GM12878 (cell line): Measurements from ENCODE around the gene LRP1B. TPM values are rescaled to one million over a fixed set of nuclear protein-coding genes. Genes with fewer than 3 reads are reported as not detected.

Source experiments
- ATAC-seq: fragments of 200-7000 bp; cut with Tn5 transposase; 3 replicates; pipeline ENCODE4 v1.9.1; 2020; ENCODE audit warnings: mild to moderate bottlenecking, moderate library complexity
- BruUV-seq: library from RNA; stranded (reverse); fragments of 400-500 nt; replicated peaks from 2 replicates; lab custom pipeline; 2021; lab: Mats Ljungman, UMichigan
- CTCF ChIA-PET: fragments of 300-600 bp; sonication (Branson Sonifier 250); formaldehyde crosslinking; extraction: SDS; loops from one replicate; lab custom pipeline; 2021; ENCODE audit warnings: inconsistent platforms; lab: Yijun Ruan, JAX
- POLR2A ChIA-PET: fragments of 350-600 bp; formaldehyde crosslinking; extraction: SDS; loops from one replicate; lab custom pipeline; 2021; ENCODE audit warnings: inconsistent platforms; lab: Charles Lee
- RAD21 ChIA-PET: fragments of 300-600 bp; sonication (Branson Sonifier 250); formaldehyde crosslinking; loops from one replicate; lab custom pipeline; 2023; ENCODE audit warnings: antibody characterized with exemption; ENCODE audit not compliant: unreplicated experiment; lab: Charles Lee
- SMC1A ChIA-PET: fragments of 300-600 bp; sonication (Branson Sonifier 250); formaldehyde crosslinking; loops from one replicate; lab custom pipeline; 2023; ENCODE audit not compliant: unreplicated experiment, uncharacterized antibody; lab: Charles Lee
- DNase-seq: peaks from one replicate; pipeline ENCODE4 v3.0.0-alpha.2; 2011; ENCODE audit warnings: low read depth, low spot score
- FAIRE-seq: peaks from 3 replicates; lab custom pipeline; 2011; peaks lifted over from hg19 to GRCh38; lab: Jason Lieb, UNC
- H2AFZ ChIP-seq: 2 replicates; pipeline ENCODE4 v1.6.0; 2011; ENCODE audit warnings: low read depth, low read length, control low read depth; ENCODE audit not compliant: control insufficient read depth
- H3K27ac ChIP-seq: 2 replicates; pipeline ENCODE4 v1.5.1; 2011; ENCODE audit warnings: control low read depth; ENCODE audit not compliant: control insufficient read depth, insufficient read depth
- H3K27me3 ChIP-seq, 2 experiments: replicated peaks in 1 of 2; 2 replicates each; pipeline versions ENCODE4 v1.6.0 to v1.6.1; 2011; ENCODE audit warnings: low read length in 1 of 2; ENCODE audit not compliant: control insufficient read depth in 2 of 2, insufficient read depth in 2 of 2
- H3K36me3 ChIP-seq, 2 experiments: 2 replicates each; pipeline ENCODE4 v1.5.1; 2011; ENCODE audit warnings: low read length in 1 of 2; ENCODE audit not compliant: control insufficient read depth in 2 of 2, insufficient read depth in 2 of 2
- H3K4me1 ChIP-seq: 2 replicates; pipeline ENCODE4 v1.6.1; 2011; ENCODE audit warnings: mild to moderate bottlenecking, low read length, moderate library complexity, mixed read lengths; ENCODE audit not compliant: control insufficient read depth, insufficient read depth
- H3K4me2 ChIP-seq: 2 replicates; pipeline ENCODE4 v1.6.0; 2011; ENCODE audit warnings: control low read depth; ENCODE audit not compliant: control insufficient read depth, insufficient read depth
- H3K4me3 ChIP-seq: fragments of 200-600 bp; sonication (generic); 2 replicates; pipeline ENCODE4 v1.5.1; 2016
- H3K79me2 ChIP-seq: 2 replicates; pipeline ENCODE4 v1.6.0; 2011; ENCODE audit warnings: low read length; ENCODE audit not compliant: control insufficient read depth, insufficient read depth
- H3K9ac ChIP-seq: 2 replicates; pipeline ENCODE4 v1.8.0; 2011; ENCODE audit warnings: low read length, control low read depth, mixed read lengths; ENCODE audit not compliant: control insufficient read depth, insufficient read depth
- H3K9me3 ChIP-seq: replicated peaks from 3 replicates; pipeline ENCODE4 v1.5.1; 2011; ENCODE audit warnings: mild to moderate bottlenecking, low read length; ENCODE audit not compliant: control insufficient read depth, insufficient read depth
- H4K20me1 ChIP-seq: 2 replicates; pipeline ENCODE4 v1.6.0; 2011; ENCODE audit not compliant: control insufficient read depth, insufficient read depth
- ATF3 ChIP-seq: IDR thresholded peaks from 2 replicates; pipeline ENCODE4 v1.6.1; 2011; ENCODE audit warnings: low read depth, mild to moderate bottlenecking, low read length, moderate library complexity, borderline replicate concordance; ENCODE audit errors: extremely low read depth
- CHD4 ChIP-seq: fragments of 200-600 bp; sonication (generic); IDR thresholded peaks from 2 replicates; pipeline ENCODE4 v1.6.1; 2016; ENCODE audit warnings: mild to moderate bottlenecking
- EED ChIP-seq: sonication (generic); IDR thresholded peaks from 2 replicates; pipeline ENCODE4 v1.6.1; 2016; ENCODE audit warnings: antibody characterized with exemption, low read depth
- LARP7 ChIP-seq: fragments of 450-650 bp; IDR thresholded peaks from 2 replicates; pipeline ENCODE4 v1.6.1; 2017; ENCODE audit warnings: mild to moderate bottlenecking
- RB1 ChIP-seq: fragments of 450-650 bp; formaldehyde crosslinking; IDR thresholded peaks from 2 replicates; pipeline ENCODE4 v1.6.1; 2017; ENCODE audit warnings: mild to moderate bottlenecking, borderline replicate concordance
- RELB ChIP-seq: fragments of 450-650 bp; IDR thresholded peaks from 2 replicates; pipeline ENCODE4 v1.6.1; 2017; ENCODE audit warnings: low read depth, mild to moderate bottlenecking, moderate library complexity
- SMAD1 ChIP-seq: fragments of 450-650 bp; IDR thresholded peaks from 2 replicates; pipeline ENCODE4 v1.6.1; 2018; ENCODE audit warnings: mild to moderate bottlenecking, low read depth; ENCODE audit not compliant: partially characterized antibody
- SRF ChIP-seq, 2 experiments: IDR thresholded peaks; 2 replicates each; pipeline ENCODE4 v1.6.1; 2011; ENCODE audit warnings: low read depth in 2 of 2, low read length in 2 of 2, mild to moderate bottlenecking in 1 of 2, moderate library complexity in 1 of 2
- STAT3 ChIP-seq: IDR thresholded peaks from 2 replicates; pipeline ENCODE4 v1.6.1; 2011; ENCODE audit warnings: low read depth, low read length, improper control_type of control experiment
- YBX1 ChIP-seq: fragments of 450-650 bp; IDR thresholded peaks from 2 replicates; pipeline ENCODE4 v1.6.1; 2016; ENCODE audit warnings: antibody characterized with exemption
- ZBTB40 ChIP-seq: fragments of 450-650 bp; IDR thresholded peaks from 2 replicates; pipeline ENCODE4 v1.6.1; 2016; ENCODE audit warnings: mild to moderate bottlenecking, moderate library complexity, borderline replicate concordance
- ZNF384 ChIP-seq: IDR thresholded peaks from 2 replicates; pipeline ENCODE4 v1.6.1; 2012; ENCODE audit warnings: low read depth, mild to moderate bottlenecking, low read length, improper control_type of control experiment, borderline replicate concordance
- WGBS: methylation state at CpG from one replicate; pipeline ENCODE4 v1.1.6; 2016; ENCODE audit warnings: low lambda C conversion rate; ENCODE audit not compliant: insufficient replicate concordance, insufficient coverage; ENCODE audit errors: missing lambda C conversion rate; 5-methylcytosine and 5-hydroxymethylcytosine counted together
- in situ Hi-C: fragments of 300-500 bp; cut with MboI; formaldehyde crosslinking; loops from 9 replicates; pipeline ENCODE4 v1.14.3; 2018; ENCODE audit warnings: mixed read lengths
- intact Hi-C: fragments of 100-400 bp; cut with micrococcal nuclease; formaldehyde crosslinking; loops from one replicate; pipeline ENCODE4 v1.14.2; 2022; ENCODE audit not compliant: unreplicated experiment
- polyA plus RNA-seq, 11 experiments: library from polyadenylated mRNA; depleted of rRNA in 4 of 11; unstranded in 6 of 11; stranded (reverse) in 5 of 11; fragments of >200 nt; fragmentation: Nextera tagmentation in 4 of 11; fragmentation: Illumina TruSeq in 1 of 11; extraction: Ambion mirVana in 4 of 11; extraction: Trizol in 1 of 11; gene quantifications; 1 replicate in 1 of 11; 2 replicates in 10 of 11; pipeline versions ENCODE4 v1.2.1 to v1.2.3, GENCODE V29; 2011 to 2016; ENCODE audit warnings: inconsistent platforms in 2 of 11, missing spikeins in 2 of 11, low read depth in 1 of 11
- total RNA-seq, 4 experiments: library from RNA; depleted of rRNA in 3 of 4; stranded (reverse); fragments of >200 nt in 3 of 4; fragmentation: Illumina TruSeq in 1 of 4; extraction: Trizol in 1 of 4; gene quantifications; 2 replicates each; pipeline versions ENCODE4 v1.2.1 to v1.2.3, GENCODE V29; 2013 to 2021
- TF ChIP-seq, protein P1 (sequence below): fragments of 450-650 bp; IDR thresholded peaks from 2 replicates; pipeline ENCODE4 v1.6.1; 2016; ENCODE audit warnings: mild to moderate bottlenecking

The LRP1B gene
- total and polyA plus RNA-seq, 10 of the 15 experiments (the other 5 are each of a cell fraction or from before 2014, with no cell fraction given) = under 0.01 to 0.06 (median 0.03) TPM; not detected in 5

- TF ChIP-seq, protein P1, sequence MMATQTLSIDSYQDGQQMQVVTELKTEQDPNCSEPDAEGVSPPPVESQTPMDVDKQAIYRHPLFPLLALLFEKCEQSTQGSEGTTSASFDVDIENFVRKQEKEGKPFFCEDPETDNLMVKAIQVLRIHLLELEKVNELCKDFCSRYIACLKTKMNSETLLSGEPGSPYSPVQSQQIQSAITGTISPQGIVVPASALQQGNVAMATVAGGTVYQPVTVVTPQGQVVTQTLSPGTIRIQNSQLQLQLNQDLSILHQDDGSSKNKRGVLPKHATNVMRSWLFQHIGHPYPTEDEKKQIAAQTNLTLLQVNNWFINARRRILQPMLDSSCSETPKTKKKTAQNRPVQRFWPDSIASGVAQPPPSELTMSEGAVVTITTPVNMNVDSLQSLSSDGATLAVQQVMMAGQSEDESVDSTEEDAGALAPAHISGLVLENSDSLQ = no peak
- TF ChIP-seq ZNF384 (no peak), CHD4 (no peak), SRF (IDR thresholded peaks at IDR 0.05; ENCODE audit: low read depth in 2 of 2, low read length in 2 of 2) (no peak), SMAD1 (no peak)
These were observed 541.5 kb downstream of the LRP1B start (continued) for GRCh38 chr2:141589314-141589713.

DNA sequence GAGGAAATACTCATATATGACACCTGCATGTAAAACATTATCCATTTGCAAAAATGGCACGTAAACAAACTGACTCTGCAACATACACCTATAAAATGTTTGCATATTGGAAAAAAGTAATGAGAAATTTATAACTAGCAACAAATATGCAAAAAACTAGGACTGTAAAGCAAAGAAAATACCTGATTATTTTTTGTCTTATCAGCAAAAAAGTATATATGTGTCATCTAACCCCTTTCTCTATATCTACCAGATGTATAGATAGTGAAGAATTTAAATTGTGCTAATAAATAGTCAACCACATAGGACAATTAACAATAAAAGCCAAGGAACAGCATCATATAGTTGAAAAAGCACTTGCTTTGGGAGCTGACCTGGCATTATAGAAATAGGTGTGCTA lies 543.8 kb downstream of the LRP1B start:
- ATAC-seq = no peak
- BruUV-seq = no TSS peak
- intact Hi-C loops (no loop called here), in situ Hi-C loops (no loop called here)
- WGBS = 42% methylated on average over 1 of the region's 1 CpG
- no peaks in the 10 kb centered on the region for H3K79me2 ChIP-seq
- ChIA-PET POLR2A (no interaction called here), CTCF (no interaction called here), SMC1A (no interaction called here), RAD21 (no interaction called here)
- no peak overlapping the region for H3K9ac ChIP-seq
- H3K36me3 ChIP-seq = no peaks in the 10 kb centered on the region
- no peaks in the 10 kb centered on the region for H3K4me1 ChIP-seq
- FAIRE-seq = no peak
- no peaks in the 10 kb centered on the region for H3K9me3 ChIP-seq
- no peak overlapping the region for H3K4me2 ChIP-seq
- no peak overlapping the region for H3K27ac ChIP-seq
- no peak for DNase-seq
- H2AFZ ChIP-seq = no peak overlapping the region
- no peaks in the 10 kb centered on the region for H4K20me1 ChIP-seq
- no peaks in the 10 kb centered on the region for H3K27me3 ChIP-seq
- no peak overlapping the region for H3K4me3 ChIP-seq
- TF ChIP-seq RELB (no peak), RB1 (no peak), STAT3 (no peak), ZBTB40 (no peak), LARP7 (no peak), YBX1 (no peak), EED (no peak), ATF3 (no peak)
